Neuronal stem cell (in vitro differentiated cells): ENCODE results near the gene TMEM134.

Source experiments
- DNase-seq: peaks from one replicate; pipeline ENCODE4 v3.0.0-alpha.2; 2013; ENCODE audit warnings: low spot score
- H2AFZ ChIP-seq: one replicate; pipeline ENCODE4 v1.6.1; 2013; ENCODE audit warnings: mild to moderate bottlenecking, low read length, inconsistent platforms
- H2AK5ac ChIP-seq: 2 replicates; pipeline ENCODE4 v1.6.1; 2013; ENCODE audit warnings: low read depth, mild to moderate bottlenecking, inconsistent platforms, low read length, moderate library complexity, mixed read lengths
- H2BK120ac ChIP-seq: 2 replicates; pipeline ENCODE4 v1.6.1; 2013; ENCODE audit warnings: low read depth, mild to moderate bottlenecking, inconsistent platforms, low read length, moderate library complexity, mixed read lengths
- H2BK12ac ChIP-seq: one replicate; pipeline ENCODE4 v1.6.1; 2013; ENCODE audit warnings: low read length, inconsistent platforms
- H2BK15ac ChIP-seq: 2 replicates; pipeline ENCODE4 v1.6.1; 2013; ENCODE audit warnings: mild to moderate bottlenecking, low read length, inconsistent platforms, mixed read lengths
- H2BK5ac ChIP-seq: one replicate; pipeline ENCODE4 v1.6.1; 2013; ENCODE audit warnings: inconsistent platforms, mild to moderate bottlenecking, low read length, moderate library complexity
- H3K14ac ChIP-seq: one replicate; pipeline ENCODE4 v1.6.1; 2013; ENCODE audit warnings: low read length, inconsistent platforms
- H3K18ac ChIP-seq: 2 replicates; pipeline ENCODE4 v1.6.1; 2013; ENCODE audit warnings: low read length, inconsistent platforms
- H3K23ac ChIP-seq: 2 replicates; pipeline ENCODE4 v1.6.1; 2013; ENCODE audit warnings: low read depth, mild to moderate bottlenecking, mixed read lengths, low read length, inconsistent platforms; ENCODE audit not compliant: poor library complexity
- H3K27ac ChIP-seq: replicated peaks from 3 replicates; pipeline ENCODE4 v1.5.1; 2013; ENCODE audit warnings: low read length, inconsistent platforms
- H3K27me3 ChIP-seq, 3 experiments: 2 replicates each; pipeline ENCODE4 v1.6.1; 2013; ENCODE audit warnings: low read length in 3 of 3, mild to moderate bottlenecking in 2 of 3, inconsistent platforms in 1 of 3, low read depth in 1 of 3, mixed read lengths in 1 of 3, moderate library complexity in 1 of 3; ENCODE audit not compliant: control insufficient read depth in 3 of 3, insufficient read depth in 3 of 3
- H3K36me3 ChIP-seq, 2 donors: replicated peaks in 1 of 2; 2 replicates each; pipeline ENCODE4 v1.6.1; 2013; ENCODE audit warnings: low read length in 2 of 2; ENCODE audit not compliant: control insufficient read depth in 2 of 2, insufficient read depth in 2 of 2
- H3K4ac ChIP-seq: 2 replicates; pipeline ENCODE4 v1.6.1; 2013; ENCODE audit warnings: inconsistent platforms, mild to moderate bottlenecking, low read length, moderate library complexity
- H3K4me1 ChIP-seq, 2 donors: 1 replicate in 1 of 2; 2 replicates in 1 of 2; pipeline ENCODE4 v1.6.1; 2013; ENCODE audit warnings: low read length in 2 of 2, low read depth in 1 of 2; ENCODE audit not compliant: control insufficient read depth in 2 of 2, insufficient read depth in 1 of 2
- H3K4me2 ChIP-seq: one replicate; pipeline ENCODE4 v1.6.1; 2013; ENCODE audit warnings: mild to moderate bottlenecking, low read length, inconsistent platforms; ENCODE audit not compliant: insufficient read depth, poor library complexity, severe bottlenecking
- H3K4me3 ChIP-seq, 2 donors: 2 replicates each; pipeline ENCODE4 v1.5.1; 2013; ENCODE audit warnings: low read length in 2 of 2, mild to moderate bottlenecking in 2 of 2, inconsistent platforms in 1 of 2, moderate library complexity in 1 of 2
- H3K79me1 ChIP-seq: one replicate; pipeline ENCODE4 v1.6.1; 2013; ENCODE audit warnings: low read depth, mild to moderate bottlenecking, inconsistent platforms, low read length, moderate library complexity
- H3K9ac ChIP-seq: one replicate; pipeline ENCODE4 v1.6.1; 2013; ENCODE audit warnings: mild to moderate bottlenecking, low read depth, low read length, inconsistent platforms; ENCODE audit not compliant: poor library complexity
- H3K9me3 ChIP-seq, 2 donors: replicated peaks in 1 of 2; 2 replicates each; pipeline versions ENCODE3 to v1.6.1; 2013; ENCODE audit warnings: low read length in 2 of 2, mild to moderate bottlenecking in 2 of 2, inconsistent platforms in 1 of 2, low read depth in 1 of 2, mixed read lengths in 1 of 2, moderate library complexity in 1 of 2; ENCODE audit not compliant: control insufficient read depth in 2 of 2, insufficient read depth in 1 of 2
- H4K8ac ChIP-seq: one replicate; pipeline ENCODE4 v1.6.1; 2013; ENCODE audit warnings: low read depth, mild to moderate bottlenecking, inconsistent platforms, low read length, moderate library complexity
- H4K91ac ChIP-seq: one replicate; pipeline ENCODE4 v1.6.1; 2013; ENCODE audit warnings: low read length, low read depth, mild to moderate bottlenecking, inconsistent platforms; ENCODE audit not compliant: poor library complexity
- WGBS, 2 donors: extraction: QIAGEN DNeasy Blood & Tissue Kit; methylation state at CpG; one replicate each; pipeline ENCODE4 v1.1.7; 2013; ENCODE audit warnings: missing lambda C conversion rate in 2 of 2, mixed read lengths in 1 of 2; ENCODE audit not compliant: insufficient read length in 2 of 2, insufficient replicate concordance in 1 of 2; ENCODE audit errors: extremely low coverage in 2 of 2; 5-methylcytosine and 5-hydroxymethylcytosine counted together

TMEM134 gene

DNA sequence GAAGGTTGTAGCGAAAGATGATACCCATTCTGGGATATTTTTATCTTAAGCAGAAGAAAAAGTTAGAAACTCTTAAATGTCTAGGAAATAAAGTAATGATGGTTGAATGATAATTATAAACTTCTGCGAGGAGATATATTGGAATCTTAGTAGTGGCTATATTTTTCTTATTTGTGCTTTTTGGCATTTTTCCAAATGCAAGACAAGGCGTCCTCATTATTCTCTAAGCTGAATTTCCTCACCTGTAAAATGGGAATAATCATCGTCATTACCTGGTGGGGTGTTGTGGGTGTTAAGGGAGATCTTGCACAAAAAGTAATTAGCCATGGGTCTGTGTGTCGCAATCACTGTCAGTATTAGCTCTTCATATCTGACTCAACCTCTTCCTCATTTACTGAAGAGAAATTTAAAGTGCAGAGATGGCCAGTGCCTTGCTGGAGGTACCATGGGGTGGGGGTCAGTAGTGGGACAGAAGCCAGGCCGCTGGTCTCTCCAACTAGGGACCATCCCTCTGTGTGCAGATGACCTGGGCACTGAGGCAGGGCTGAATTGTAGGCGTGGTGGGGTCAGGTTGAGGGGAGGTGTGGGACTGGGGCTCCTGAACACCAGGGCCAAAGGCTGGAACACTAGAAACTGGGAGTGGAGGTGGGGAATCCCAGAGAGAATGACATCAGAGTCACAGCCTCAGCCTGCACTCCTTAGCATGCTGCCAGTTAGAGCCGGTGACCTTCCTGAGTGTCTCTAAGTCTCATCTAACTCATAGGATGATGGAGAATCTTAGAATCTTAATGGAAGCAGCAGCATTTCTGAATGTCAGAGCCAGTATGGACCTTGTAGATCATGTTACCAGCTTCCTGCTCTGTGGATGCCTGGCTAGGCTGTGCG is 32.0 kb upstream of the TMEM134 start:
- peaks cover 14% of the 10 kb centered on the region for H3K79me1 ChIP-seq
- H3K4me2 ChIP-seq = no peak overlapping the region
- H3K9me3 ChIP-seq = no peaks in the 10 kb centered on the region
- no peak overlapping the region for H2BK5ac ChIP-seq
- H3K14ac ChIP-seq = no peak overlapping the region
- no peaks in the 10 kb centered on the region for H3K27me3 ChIP-seq
- H4K8ac ChIP-seq = no peak overlapping the region
- peaks cover 39 to 64% of the 10 kb centered on the region in 2 donors for H3K36me3 ChIP-seq
- H3K4ac ChIP-seq = no peak overlapping the region
- no peak overlapping the region for H4K91ac ChIP-seq
- no peak overlapping the region for H3K9ac ChIP-seq
- H3K27ac ChIP-seq = no peak overlapping the region
- H3K4me1 ChIP-seq = peaks cover 12 to 17% of the 10 kb centered on the region in 2 donors
- 100% methylated on average over 1 of the region's 9 CpGs; no CpG with 5 or more reads in 1 of the 2 donors for WGBS, 2 donors
- DNase-seq = no peak
- H3K23ac ChIP-seq = no peak overlapping the region
- H2BK12ac ChIP-seq = no peak overlapping the region
- no peak overlapping the region for H2AK5ac ChIP-seq
- H3K18ac ChIP-seq = no peak overlapping the region
- H3K4me3 ChIP-seq = no peak overlapping the region
- no peak overlapping the region for H2BK15ac ChIP-seq
- no peak overlapping the region for H2BK120ac ChIP-seq
- no peak overlapping the region for H2AFZ ChIP-seq

DNA sequence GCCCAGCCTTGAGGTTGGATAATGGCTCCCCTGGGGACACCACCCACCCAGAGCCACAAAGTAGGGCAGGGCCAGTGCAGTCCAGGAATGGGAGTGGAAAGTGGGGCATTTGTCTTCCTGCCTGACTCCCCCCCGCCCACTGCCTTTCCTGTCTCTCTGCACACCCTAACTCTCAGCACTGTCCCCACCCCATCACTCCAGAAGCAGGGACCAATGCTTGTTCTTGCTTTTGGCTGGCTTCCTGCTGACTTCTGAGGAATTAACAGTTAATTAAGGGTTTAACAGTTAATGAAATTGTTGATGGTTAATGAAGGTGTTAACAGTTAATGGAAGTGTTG is 31.4 kb upstream of the TMEM134 start:
- Histone ChIP-seq H4K8ac (no peak overlapping the region), H2AK5ac (no peak overlapping the region), H3K9me3 (no peaks in the 10 kb centered on the region), H3K14ac (no peak overlapping the region), H3K4me3 (peak overlapping the region in 1 of 2 donors; percentile 20), H3K9ac (no peak overlapping the region), H2BK15ac (no peak overlapping the region), H3K4me2 (no peak overlapping the region), H3K18ac (no peak overlapping the region), H3K23ac (no peak overlapping the region), H4K91ac (no peak overlapping the region), H2AFZ (no peak overlapping the region), H3K4ac (peak overlapping the region; percentile 53), H3K27ac (no peak overlapping the region), H3K79me1 (peaks cover 12% of the 10 kb centered on the region), H3K36me3 (peaks cover 44 to 70% of the 10 kb centered on the region in 2 donors), H3K27me3 (no peaks in the 10 kb centered on the region), H2BK5ac (no peak overlapping the region), H2BK120ac (no peak overlapping the region), H2BK12ac (no peak overlapping the region), H3K4me1 (peaks cover 7 to 11% of the 10 kb centered on the region in 2 donors)
- DNase-seq = no peak
- no CpG with 5 or more reads among the region's 1 CpG for WGBS, 2 donors

DNA sequence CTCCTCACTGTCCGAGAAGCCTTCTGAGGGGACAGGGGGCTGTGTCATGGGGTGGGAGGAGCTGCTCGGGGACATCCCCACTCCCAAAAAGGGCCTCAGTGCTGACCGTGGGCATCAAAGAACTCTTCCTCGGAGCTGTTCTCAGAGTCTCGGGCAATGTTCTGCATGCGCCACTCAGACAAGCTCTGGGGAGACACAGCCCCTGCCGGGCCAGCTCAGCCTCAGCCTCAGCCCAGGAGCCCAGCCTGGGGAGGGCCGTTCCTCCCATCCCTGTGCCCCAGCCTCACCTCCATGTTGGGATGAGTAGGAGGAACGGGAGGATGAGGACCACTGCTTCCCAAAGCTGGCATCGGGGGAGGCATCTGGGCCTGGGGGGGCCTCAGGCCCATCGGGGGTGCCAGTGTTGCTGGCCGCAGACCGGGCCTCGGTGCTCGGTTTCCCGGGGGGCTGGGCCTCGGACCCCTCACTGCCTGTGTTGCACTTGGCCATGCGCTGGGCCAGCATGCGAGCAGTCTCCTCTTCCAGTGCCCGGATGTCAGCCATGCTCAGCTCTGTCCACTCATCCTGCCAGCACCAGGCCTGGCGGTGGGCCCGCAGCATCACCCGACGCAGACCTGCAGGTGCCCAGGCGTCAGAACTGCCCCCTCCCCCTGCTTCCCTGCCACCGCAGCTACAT is 30.9 kb upstream of the TMEM134 start:
- no peak overlapping the region for H3K27ac ChIP-seq
- no peak overlapping the region for H3K9ac ChIP-seq
- peaks cover 47 to 75% of the 10 kb centered on the region in 2 donors for H3K36me3 ChIP-seq
- H3K4me3 ChIP-seq = peak overlapping the region in 1 of 2 donors; percentile 39
- H4K91ac ChIP-seq = no peak overlapping the region
- no peak overlapping the region for H2AK5ac ChIP-seq
- no peak overlapping the region for H3K4me2 ChIP-seq
- no peak overlapping the region for H2BK5ac ChIP-seq
- no peak overlapping the region for H2BK120ac ChIP-seq
- no peak overlapping the region for H2BK12ac ChIP-seq
- no peak overlapping the region for H2BK15ac ChIP-seq
- H3K14ac ChIP-seq = no peak overlapping the region
- no peak overlapping the region for H3K18ac ChIP-seq
- DNase-seq = no peak
- H3K79me1 ChIP-seq = peaks cover 12% of the 10 kb centered on the region
- H2AFZ ChIP-seq = no peak overlapping the region
- WGBS, 2 donors = no CpG with 5 or more reads among the region's 26 CpGs
- H3K23ac ChIP-seq = no peak overlapping the region
- peaks cover 5 to 10% of the 10 kb centered on the region in 2 donors for H3K4me1 ChIP-seq
- H3K9me3 ChIP-seq = no peaks in the 10 kb centered on the region
- H3K4ac ChIP-seq = peak overlapping the region; percentile 53
- no peak overlapping the region for H4K8ac ChIP-seq
- no peaks in the 10 kb centered on the region for H3K27me3 ChIP-seq

DNA sequence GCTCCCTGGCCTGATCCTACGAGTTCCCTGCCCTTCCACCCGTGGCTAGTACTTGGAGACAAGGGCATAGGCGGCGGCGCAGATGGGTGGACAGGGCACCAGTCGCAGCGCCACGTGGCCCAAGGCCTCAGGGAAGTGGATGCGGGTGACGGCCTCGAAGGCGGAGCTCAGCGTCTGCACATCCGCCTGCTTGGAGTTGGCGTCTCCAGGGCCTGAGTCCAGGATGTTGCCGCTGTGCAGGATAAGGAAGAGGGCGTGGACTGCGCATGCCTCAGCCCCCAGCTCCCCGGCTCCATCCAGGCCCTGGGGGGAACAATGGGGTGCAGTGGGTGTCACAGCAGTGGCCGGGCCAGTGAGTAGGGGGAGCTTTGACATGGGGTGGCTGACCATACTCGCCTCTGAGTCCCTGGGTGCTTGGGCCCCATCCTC is 29.5 kb upstream of the TMEM134 start:
- Histone ChIP-seq H3K9ac (peak overlapping the region; percentile 44), H3K18ac (no peak overlapping the region), H3K4me3 (no peak overlapping the region), H4K8ac (no peak overlapping the region), H2BK15ac (no peak overlapping the region), H3K79me1 (peaks cover 9% of the 10 kb centered on the region), H2BK12ac (no peak overlapping the region), H3K4ac (no peak overlapping the region), H3K4me1 (peaks cover 2 to 6% of the 10 kb centered on the region in 2 donors), H3K27me3 (no peaks in the 10 kb centered on the region), H3K14ac (no peak overlapping the region), H2AK5ac (no peak overlapping the region), H3K36me3 (peaks cover 53 to 87% of the 10 kb centered on the region in 2 donors), H2BK120ac (no peak overlapping the region), H3K4me2 (no peak overlapping the region), H3K27ac (no peak overlapping the region), H3K9me3 (no peaks in the 10 kb centered on the region), H2BK5ac (no peak overlapping the region), H3K23ac (peak overlapping the region; percentile 17), H4K91ac (no peak overlapping the region), H2AFZ (no peak overlapping the region)
- no CpG with 5 or more reads among the region's 21 CpGs for WGBS, 2 donors
- no peak for DNase-seq
